Adrenal gland (tissue), 12 donors: Measurements from ENCODE around the gene PLPPR5. TPM values are rescaled to one million over a fixed set of nuclear protein-coding genes. Genes with fewer than 3 reads are reported as not detected.

Source experiments
- DNase-seq, 7 donors: peaks; one replicate each; pipeline ENCODE4 v3.0.0-alpha.2; 2019 to 2020
- H3K27ac ChIP-seq, 5 donors: fragments of 200-600 bp; sonication (generic) in 4 of 5; 1 replicate in 3 of 5; 2 replicates in 2 of 5; pipeline versions ENCODE4 v1.5.1 to v1.8.0; 2016 to 2020; ENCODE audit warnings: mild to moderate bottlenecking in 1 of 5
- H3K27me3 ChIP-seq: fragments of 200-600 bp; 2 replicates; pipeline ENCODE4 v1.8.0; 2021
- H3K36me3 ChIP-seq, 2 donors: fragments of 200-600 bp; replicated peaks in 1 of 2; 1 replicate in 1 of 2; 2 replicates in 1 of 2; pipeline versions ENCODE4 v1.5.1 to v1.8.0; 2018 to 2022
- H3K4me1 ChIP-seq, 2 donors: fragments of 200-600 bp; replicated peaks in 1 of 2; 1 replicate in 1 of 2; 2 replicates in 1 of 2; pipeline versions ENCODE4 v1.5.1 to v1.8.0; 2018 to 2021
- H3K4me3 ChIP-seq, 4 donors: fragments of 200-600 bp; sonication (generic) in 3 of 4; one replicate each; pipeline ENCODE4 v1.5.1; 2016 to 2018
- H3K9me3 ChIP-seq, 3 donors: fragments of 200-600 bp; sonication (generic) in 1 of 3; replicated peaks in 1 of 3; 1 replicate in 2 of 3; 2 replicates in 1 of 3; pipeline versions ENCODE4 v1.5.1 to v1.8.0; 2016 to 2021
- POLR2A ChIP-seq, 2 donors: fragments of 450-650 bp; IDR thresholded peaks; one replicate each; pipeline ENCODE4 v1.6.1; 2017; ENCODE audit warnings: antibody characterized with exemption in 2 of 2, mild to moderate bottlenecking in 2 of 2, moderate library complexity in 1 of 2
- WGBS, 4 donors: extraction: QIAGEN DNeasy Blood & Tissue Kit in 2 of 4; methylation state at CpG; one replicate each; pipeline versions ENCODE4 v1.1.5 to v1.1.7; 2013 to 2017; 5-methylcytosine and 5-hydroxymethylcytosine counted together
- intact Hi-C, 2 donors: fragments of 100-400 bp; cut with DNase I; formaldehyde crosslinking; loops; one replicate each; pipeline versions ENCODE4 v1.14.1 to v1.15.0; 2022 to 2023
- polyA plus RNA-seq, 3 donors: library from polyadenylated mRNA; stranded (reverse); fragments of 200-250 nt in 2 of 3; fragments of 350-450 nt in 1 of 3; fragmentation: Illumina TruSeq in 1 of 3; extraction: RNeasy Lipid Tissue Mini Kit (QIAGEN cat#74804) in 1 of 3; gene quantifications; one replicate each; pipeline ENCODE4 v1.2.3, GENCODE V29; 2013 to 2014
- total RNA-seq, 9 donors: library from RNA; depleted of rRNA in 4 of 9; stranded (reverse); fragments of >200 nt in 4 of 9; fragments of 120-200 nt in 1 of 9; fragmentation: NEBNext Ultra II Directional in 1 of 9; extraction: Animal tissue kit (Norgen Biotek cat#: 25700) in 1 of 9; gene quantifications; one replicate each; pipeline versions ENCODE4 v1.1.0 to v1.2.4, GENCODE V29; 2013 to 2023
- TF ChIP-seq, protein P1 (sequence below), 6 experiments: fragments of 450-650 bp in 4 of 6; fragments of 200-600 bp in 2 of 6; sonication (generic) in 1 of 6; IDR thresholded peaks; 1 replicate in 5 of 6; 2 replicates in 1 of 6; pipeline versions ENCODE4 v1.5.1 to v1.8.0; 2016 to 2021; ENCODE audit warnings: antibody characterized with exemption in 6 of 6, mild to moderate bottlenecking in 2 of 6, moderate library complexity in 1 of 6
- donor health status: healthy with polysubstance abuse.
- donor health status: Bipolar disorder and iron deficiency.
- donor health status: DM: yes; HTN: yes; CAD: no.
- donor health status: DM: no; HTN: no; CAD: no.
- donor health status: DM: no; HTN: no; CAD: no.
- donor health status: DM: yes; HTN: yes; CAD: no.

The PLPPR5 gene
- total and polyA plus RNA-seq, 12 donors, result 0.10 to 0.86 (median 0.37) TPM; not detected in 6

DNA sequence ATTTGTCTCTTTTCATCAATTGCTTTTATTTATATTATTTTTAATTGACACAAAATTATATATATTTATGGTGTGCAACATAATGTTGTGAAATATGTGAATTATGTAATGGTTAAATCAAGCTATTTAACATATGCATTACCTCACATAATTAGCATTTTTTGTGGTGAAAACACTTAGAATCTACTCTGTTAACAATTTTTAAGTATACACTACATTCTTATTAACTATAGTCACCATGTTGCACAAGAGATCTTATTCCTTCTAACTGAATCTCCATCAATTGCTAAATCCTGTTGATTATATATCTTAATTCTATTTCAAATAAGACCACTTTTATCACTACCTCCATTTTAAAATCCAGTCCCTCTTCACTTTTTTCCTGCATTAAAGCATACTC lies 42.5 kb downstream of the PLPPR5 start:
- H3K4me1 ChIP-seq, result no peaks in the 10 kb centered on the region
- TF ChIP-seq POLR2A (IDR thresholded peaks at IDR 0.05), result no peak
- intact Hi-C loops, result no loop called here
- no peaks in the 10 kb centered on the region for H3K9me3 ChIP-seq
- H3K27ac ChIP-seq, result no peak overlapping the region
- DNase-seq, result no peak
- no peaks in the 10 kb centered on the region for H3K27me3 ChIP-seq
- no peak overlapping the region for H3K4me3 ChIP-seq
- no peaks in the 10 kb centered on the region for H3K36me3 ChIP-seq

DNA sequence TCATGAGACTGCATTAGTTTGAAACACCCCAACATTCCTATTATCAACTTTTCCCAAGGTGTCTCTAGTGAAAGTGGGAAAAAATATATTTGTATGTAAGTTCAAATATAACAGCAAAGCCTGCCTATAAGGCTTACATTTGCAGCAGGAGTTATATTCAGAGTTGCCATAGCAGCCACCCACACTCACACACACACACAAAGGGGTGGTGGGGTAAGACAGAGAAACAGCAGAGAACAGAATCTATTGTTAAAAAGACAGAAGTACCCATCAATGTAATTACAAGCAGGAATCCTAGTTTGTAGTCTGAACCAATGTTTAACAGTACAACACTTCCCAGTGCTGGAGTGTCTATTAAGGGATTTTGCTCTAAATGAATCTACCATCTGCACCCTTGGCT lies 55.0 kb downstream of the PLPPR5 start:
- no peak for TF ChIP-seq POLR2A (IDR thresholded peaks at IDR 0.05)
- TF ChIP-seq, protein P1, sequence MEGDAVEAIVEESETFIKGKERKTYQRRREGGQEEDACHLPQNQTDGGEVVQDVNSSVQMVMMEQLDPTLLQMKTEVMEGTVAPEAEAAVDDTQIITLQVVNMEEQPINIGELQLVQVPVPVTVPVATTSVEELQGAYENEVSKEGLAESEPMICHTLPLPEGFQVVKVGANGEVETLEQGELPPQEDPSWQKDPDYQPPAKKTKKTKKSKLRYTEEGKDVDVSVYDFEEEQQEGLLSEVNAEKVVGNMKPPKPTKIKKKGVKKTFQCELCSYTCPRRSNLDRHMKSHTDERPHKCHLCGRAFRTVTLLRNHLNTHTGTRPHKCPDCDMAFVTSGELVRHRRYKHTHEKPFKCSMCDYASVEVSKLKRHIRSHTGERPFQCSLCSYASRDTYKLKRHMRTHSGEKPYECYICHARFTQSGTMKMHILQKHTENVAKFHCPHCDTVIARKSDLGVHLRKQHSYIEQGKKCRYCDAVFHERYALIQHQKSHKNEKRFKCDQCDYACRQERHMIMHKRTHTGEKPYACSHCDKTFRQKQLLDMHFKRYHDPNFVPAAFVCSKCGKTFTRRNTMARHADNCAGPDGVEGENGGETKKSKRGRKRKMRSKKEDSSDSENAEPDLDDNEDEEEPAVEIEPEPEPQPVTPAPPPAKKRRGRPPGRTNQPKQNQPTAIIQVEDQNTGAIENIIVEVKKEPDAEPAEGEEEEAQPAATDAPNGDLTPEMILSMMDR (IDR thresholded peaks at IDR 0.05), result no peak
- intact Hi-C loops, result no loop called here
- DNase-seq, result no peak

DNA sequence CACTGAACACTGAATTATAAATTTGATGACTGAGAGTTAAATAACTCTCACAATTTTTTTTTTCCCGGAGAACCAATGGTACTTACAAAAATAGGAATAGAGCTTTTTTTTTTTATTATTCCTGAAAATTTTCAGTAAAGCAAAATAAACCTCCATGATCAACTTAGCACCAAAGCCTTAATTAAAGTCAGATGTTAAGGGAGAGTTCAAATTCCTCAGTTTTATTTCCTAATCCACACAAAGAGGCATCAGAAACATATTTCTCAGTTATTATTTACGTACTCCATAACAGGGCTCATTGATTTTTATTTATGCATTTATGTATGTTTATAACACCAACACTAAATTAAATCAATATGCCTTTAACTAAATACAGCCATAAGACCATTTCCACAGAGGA lies 55.5 kb downstream of the PLPPR5 start:
- Histone ChIP-seq H3K4me1 (no peaks in the 10 kb centered on the region), H3K4me3 (no peak overlapping the region), H3K27ac (no peak overlapping the region), H3K9me3 (no peaks in the 10 kb centered on the region), H3K36me3 (no peaks in the 10 kb centered on the region), H3K27me3 (no peaks in the 10 kb centered on the region)
- intact Hi-C loops, result no loop called here
- no peak for DNase-seq
- WGBS, 4 donors, result 24 to 67% (median 46%) methylated on average over 2 of the region's 2 CpGs
- TF ChIP-seq, protein P1 (IDR thresholded peaks at IDR 0.05), result no peak
- no peak for TF ChIP-seq POLR2A (IDR thresholded peaks at IDR 0.05)

More for the DNA sequence above, 55.0 kb downstream of the PLPPR5 start:
- no peaks in the 10 kb centered on the region for H3K4me1 ChIP-seq
- H3K27me3 ChIP-seq, result no peaks in the 10 kb centered on the region
- H3K36me3 ChIP-seq, result no peaks in the 10 kb centered on the region
- no peak overlapping the region for H3K4me3 ChIP-seq
- H3K27ac ChIP-seq, result no peak overlapping the region
- H3K9me3 ChIP-seq, result no peaks in the 10 kb centered on the region

DNA sequence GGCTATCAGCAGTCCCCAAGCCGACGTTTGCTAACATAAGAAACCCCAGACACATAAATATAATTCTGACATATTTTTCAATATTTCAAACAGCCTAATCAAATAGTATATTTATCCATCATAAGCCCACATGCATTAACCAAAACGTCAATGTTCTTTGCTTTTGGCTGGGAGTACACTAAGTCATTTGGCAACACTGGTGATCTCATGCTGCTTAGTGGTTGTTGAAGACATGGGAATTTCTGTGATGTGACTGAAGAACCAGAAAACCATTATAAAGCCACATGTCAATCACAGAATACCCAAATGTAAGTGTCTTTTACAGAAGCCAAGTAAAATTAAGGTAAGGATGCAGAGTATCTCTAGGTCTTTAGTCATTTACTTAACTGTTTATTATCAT lies 57.6 kb downstream of the PLPPR5 start:
- H3K27me3 ChIP-seq, result no peaks in the 10 kb centered on the region
- no peak overlapping the region for H3K27ac ChIP-seq
- no peaks in the 10 kb centered on the region for H3K4me1 ChIP-seq
- no peak overlapping the region for H3K4me3 ChIP-seq
- DNase-seq, result no peak
- intact Hi-C loops, result no loop called here
- TF ChIP-seq, protein P1 (IDR thresholded peaks at IDR 0.05), result no peak
- no peak for TF ChIP-seq POLR2A (IDR thresholded peaks at IDR 0.05)
- 75 to 80% (median 77%) methylated on average over 3 of the region's 3 CpGs for WGBS, 4 donors
- no peaks in the 10 kb centered on the region for H3K36me3 ChIP-seq
- H3K9me3 ChIP-seq, result no peaks in the 10 kb centered on the region

DNA sequence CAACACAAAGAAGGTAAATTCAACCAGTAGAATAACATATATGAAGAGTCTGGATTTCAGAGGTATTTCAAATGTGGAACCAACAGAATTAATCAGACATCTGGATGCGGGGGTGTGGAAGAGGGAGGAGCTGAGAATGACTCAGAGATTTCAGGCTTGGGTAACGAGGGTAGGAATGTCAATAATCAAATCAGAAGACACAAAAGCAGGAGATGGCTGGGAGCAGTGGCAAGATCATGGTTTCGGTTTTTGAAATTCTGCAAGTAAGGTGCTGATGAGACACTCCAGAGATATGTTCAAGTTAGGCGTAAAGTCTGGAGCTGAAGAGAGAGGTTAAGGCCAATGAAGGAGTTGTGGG lies 64.0 kb downstream of the PLPPR5 start:
- intact Hi-C loops, result no loop called here
- Histone ChIP-seq H3K27ac (no peak overlapping the region), H3K36me3 (no peaks in the 10 kb centered on the region), H3K4me3 (no peak overlapping the region), H3K27me3 (no peaks in the 10 kb centered on the region), H3K4me1 (no peaks in the 10 kb centered on the region), H3K9me3 (no peaks in the 10 kb centered on the region)
- no peak for DNase-seq
- TF ChIP-seq, protein P1 (IDR thresholded peaks at IDR 0.05), result no peak
- no peak for TF ChIP-seq POLR2A (IDR thresholded peaks at IDR 0.05)
- 69 to 74% (median 72%) methylated on average over 4 of the region's 4 CpGs for WGBS, 4 donors
